SKM-1 treated with dmso at 0.1 percent for 144 hours (cell line): ENCODE data around the gene GAMT.
"Not testable (repeated sequence)": the region's sequence is repeated elsewhere in the genome, so short reads cannot be mapped to it uniquely, and the experiment has no call there.

Experiments used
- DNase-seq: peaks from one replicate; lab custom pipeline; 2025; ENCODE audit not compliant: unreplicated experiment; lab: John Stamatoyannopoulos, UW

GAMT gene

GRCh38 chr19:1434040-1434366 lies 32.7 kb upstream of the GAMT start:
- no peak for DNase-seq

- no peak for DNase-seq
These were observed 32.0 kb upstream of the GAMT start for GRCh38 chr19:1433119-1434039.

- no peak for DNase-seq
These were observed 31.2 kb upstream of the GAMT start for GRCh38 chr19:1432507-1432887.

- no peak for DNase-seq
These were observed 30.6 kb upstream of the GAMT start for GRCh38 chr19:1431759-1432506.

GRCh38 chr19:1430246-1430645 lies 28.9 kb upstream of the GAMT start:
- no peak for DNase-seq

GRCh38 chr19:1429750-1430149 lies 28.4 kb upstream of the GAMT start:
- no peak for DNase-seq

GRCh38 chr19:1428738-1429391 lies 27.5 kb upstream of the GAMT start:
- DNase-seq, result no peak

GRCh38 chr19:1427221-1427920 lies 26.0 kb upstream of the GAMT start:
- DNase-seq, result no peak

GRCh38 chr19:1426736-1427135 lies 25.4 kb upstream of the GAMT start:
- DNase-seq, result no peak

- no peak for DNase-seq
These were observed 24.6 kb upstream of the GAMT start for GRCh38 chr19:1425902-1426301.

- DNase-seq, result no peak
These were observed 23.9 kb upstream of the GAMT start for GRCh38 chr19:1425102-1425837.

GRCh38 chr19:1424192-1424955 lies 23.0 kb upstream of the GAMT start:
- no peak for DNase-seq

GRCh38 chr19:1423436-1424191 lies 22.3 kb upstream of the GAMT start:
- DNase-seq, result no peak

- no peak for DNase-seq
These were observed 21.6 kb upstream of the GAMT start for GRCh38 chr19:1422943-1423342.

GRCh38 chr19:1422360-1422759 lies 21.0 kb upstream of the GAMT start:
- DNase-seq, result no peak

- DNase-seq, result no peak
These were observed 20.6 kb upstream of the GAMT start for GRCh38 chr19:1421958-1422305.

- DNase-seq, result no peak
These were observed 20.0 kb upstream of the GAMT start for GRCh38 chr19:1421218-1421957.

GRCh38 chr19:1420590-1420989 lies 19.2 kb upstream of the GAMT start:
- DNase-seq, result no peak

GRCh38 chr19:1420085-1420484 lies 18.7 kb upstream of the GAMT start:
- not testable (repeated sequence) for DNase-seq
